Calu3 (cell line): Measurements from ENCODE around the gene KDM3B. TPM values are rescaled to one million over a fixed set of nuclear protein-coding genes. Genes with fewer than 3 reads are reported as not detected.

Experiments used
- BruUV-seq: library from RNA; stranded (reverse); fragments of 400-500 nt; replicated peaks from 2 replicates; lab custom pipeline; 2021; lab: Mats Ljungman, UMichigan
- CTCF ChIA-PET: fragments of 300-600 bp; sonication (Branson Sonifier 250); formaldehyde crosslinking; loops from one replicate; lab custom pipeline; 2022; ENCODE audit warnings: antibody characterized with exemption; lab: Charles Lee
- DNase-seq: peaks from one replicate; pipeline ENCODE4 v3.0.0; 2022
- H3K27ac Mint-ChIP-seq: one replicate; pipeline ENCODE4 v1.8.0; 2022; ENCODE audit warnings: mixed read lengths; ENCODE audit not compliant: unreplicated experiment
- H3K27me3 Mint-ChIP-seq: one replicate; pipeline ENCODE4 v1.8.0; 2022; ENCODE audit warnings: mixed read lengths; ENCODE audit not compliant: unreplicated experiment
- H3K36me3 Mint-ChIP-seq: one replicate; pipeline ENCODE4 v1.8.0; 2022; ENCODE audit warnings: mild to moderate bottlenecking, moderate library complexity, mixed read lengths; ENCODE audit not compliant: insufficient read depth, unreplicated experiment
- H3K4me1 Mint-ChIP-seq: one replicate; pipeline ENCODE4 v1.8.0; 2022; ENCODE audit warnings: mild to moderate bottlenecking, low read depth, mixed read lengths; ENCODE audit not compliant: unreplicated experiment
- H3K4me3 Mint-ChIP-seq: one replicate; pipeline ENCODE4 v1.8.0; 2022; ENCODE audit warnings: mild to moderate bottlenecking, low read depth, moderate library complexity, mixed read lengths; ENCODE audit not compliant: unreplicated experiment
- H3K9me3 Mint-ChIP-seq: one replicate; pipeline ENCODE4 v1.8.0; 2022; ENCODE audit warnings: low read depth, mixed read lengths; ENCODE audit not compliant: unreplicated experiment
- CTCF ChIP-seq: fragments of 200-600 bp; IDR thresholded peaks from one replicate; pipeline ENCODE4 v1.8.0; 2022; ENCODE audit warnings: antibody characterized with exemption; ENCODE audit not compliant: unreplicated experiment
- intact Hi-C: fragments of 100-400 bp; cut with micrococcal nuclease; formaldehyde crosslinking; loops from one replicate; pipeline ENCODE4 v1.10.0; 2022; ENCODE audit not compliant: unreplicated experiment
- total RNA-seq: library from RNA; stranded (reverse); gene quantifications from 2 replicates; pipeline ENCODE4 v1.2.3, GENCODE V29; 2022

KDM3B gene
- total RNA-seq, 1 experiment from 2014 or later: 73.5 TPM

GRCh38 chr5:138466125-138466899 lies 113.8 kb downstream of the KDM3B start:
- TF ChIP-seq CTCF: no peak
- Mint-ChIP-seq H3K4me1 (peaks cover 33% of the 10 kb centered on the region), H3K27ac (peak overlapping the region; percentile 94), H3K27me3 (peaks cover 28% of the 10 kb centered on the region), H3K36me3 (peaks cover 82% of the 10 kb centered on the region), H3K4me3 (peak overlapping the region; percentile 78), H3K9me3 (no peaks in the 10 kb centered on the region)
- no TSS peak for BruUV-seq
- DNase-seq: peak; percentile 62
- CTCF ChIA-PET: interaction anchor here (0.7 kb wide), 2 partner anchors 54 to 337 kb away, joined by 3 to 7 read pairs; no protein-coding TSS in a partner anchor
- intact Hi-C loops: loop anchor here (5.0 to 10.0 kb wide), 2 partner anchors 36 to 78 kb away; partner anchors contain the start of gene ETF1

GRCh38 chr5:138466900-138467710 lies 114.6 kb downstream of the KDM3B start:
- BruUV-seq: no TSS peak
- H3K9me3 Mint-ChIP-seq: no peaks in the 10 kb centered on the region
- H3K36me3 Mint-ChIP-seq: peaks cover 86% of the 10 kb centered on the region
- CTCF ChIA-PET: no interaction called here
- no peak for TF ChIP-seq CTCF
- peak overlapping the region; percentile 92 for H3K27ac Mint-ChIP-seq
- H3K4me1 Mint-ChIP-seq: peaks cover 33% of the 10 kb centered on the region
- peak; percentile 50 for DNase-seq
- H3K27me3 Mint-ChIP-seq: peaks cover 28% of the 10 kb centered on the region
- intact Hi-C loops: loop anchor here (5.0 to 10.0 kb wide), 2 partner anchors 35 to 78 kb away; partner anchors contain the start of gene ETF1
- H3K4me3 Mint-ChIP-seq: peak overlapping the region; percentile 78

- no peaks in the 10 kb centered on the region for H3K9me3 Mint-ChIP-seq
- BruUV-seq: TSS peak; percentile 30
- peaks cover 33% of the 10 kb centered on the region for H3K4me1 Mint-ChIP-seq
- peak; percentile 44 for DNase-seq
- intact Hi-C loops: loop anchor here (5.0 to 10.0 kb wide), 2 partner anchors 35 to 77 kb away; partner anchors contain the start of gene ETF1
- H3K36me3 Mint-ChIP-seq: peaks cover 91% of the 10 kb centered on the region
- peak overlapping the region; percentile 92 for H3K27ac Mint-ChIP-seq
- CTCF ChIA-PET: no interaction called here
- TF ChIP-seq CTCF: no peak
- H3K4me3 Mint-ChIP-seq: peak overlapping the region; percentile 78
- peaks cover 28% of the 10 kb centered on the region for H3K27me3 Mint-ChIP-seq
These were observed 115.2 kb downstream of the KDM3B start for GRCh38 chr5:138467711-138468132.
